ENCODE data around the gene ADPGK.

- TF ChIP-seq POLR2A (IDR thresholded peaks at IDR 0.05; ENCODE audit: low read depth, low read length) (no peak), POLR2AphosphoS5 (IDR thresholded peaks at IDR 0.05; ENCODE audit: low read depth, low read length) (no peak), TAF1 (IDR thresholded peaks at IDR 0.05; ENCODE audit: borderline replicate concordance, low read depth, low read length) (no peak)
Measured at GRCh38 chr15:72786242-72786641, 2.7 kb upstream of the ADPGK start.

Measured in GM12892 (cell line).